ENCODE results near the gene RASSF10.

Gene RASSF10

GRCh38 chr11:12981676-12982522 lies 27.2 kb upstream of the RASSF10 start:
- TF ChIP-seq CTCF (conservative IDR thresholded peaks at IDR 0.05; ENCODE audit: low read depth, low read length): no peak
- no peak overlapping the region for H3K4me3 ChIP-seq (ENCODE audit: low read length)
- no peak for DNase-seq (ENCODE audit: low read depth)

- no peak for DNase-seq (ENCODE audit: low read depth)
- TF ChIP-seq CTCF (conservative IDR thresholded peaks at IDR 0.05; ENCODE audit: low read depth, low read length): no peak
Observed at GRCh38 chr11:12983336-12983735, 25.8 kb upstream of the RASSF10 start.

DNA sequence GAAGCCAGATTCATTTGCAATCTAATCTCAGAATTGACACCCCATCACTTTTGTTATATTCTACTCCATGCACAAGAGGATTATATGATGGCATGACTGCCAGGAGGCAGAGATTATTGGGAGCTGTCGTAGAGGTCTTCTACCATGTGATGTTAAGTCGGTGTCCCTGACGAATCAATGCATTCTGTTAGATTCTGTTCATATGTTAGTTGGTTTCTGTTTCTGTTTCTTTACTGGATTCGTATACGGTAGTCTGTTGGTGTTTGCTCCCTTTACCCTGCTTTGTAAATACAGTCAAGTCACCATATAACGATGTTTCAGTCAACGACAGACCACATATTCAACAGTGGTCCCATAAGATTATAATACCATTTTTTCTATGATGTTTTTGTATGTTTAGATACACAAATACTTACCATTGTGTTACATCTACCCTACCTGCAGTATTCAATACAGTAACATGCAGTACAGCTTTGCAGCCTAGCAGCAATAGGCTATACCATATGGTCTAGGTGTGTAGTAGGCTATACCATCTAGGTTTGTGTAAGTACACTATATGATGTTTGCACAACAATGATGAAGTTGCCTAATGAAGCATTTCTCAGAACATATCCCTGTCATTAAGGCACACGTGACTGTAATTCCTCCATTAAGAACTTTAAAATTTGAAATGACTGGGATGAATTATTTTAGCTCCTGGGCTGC lies 22.8 kb upstream of the RASSF10 start:
- TF ChIP-seq CTCF (conservative IDR thresholded peaks at IDR 0.05; ENCODE audit: low read depth, low read length): no peak
- H3K4me3 ChIP-seq (ENCODE audit: low read length): no peak overlapping the region
- DNase-seq (ENCODE audit: low read depth): no peak

More at GRCh38 chr11:12983336-12983735, 25.8 kb upstream of the RASSF10 start:
- no peak overlapping the region for H3K4me3 ChIP-seq (ENCODE audit: low read length)

DNA sequence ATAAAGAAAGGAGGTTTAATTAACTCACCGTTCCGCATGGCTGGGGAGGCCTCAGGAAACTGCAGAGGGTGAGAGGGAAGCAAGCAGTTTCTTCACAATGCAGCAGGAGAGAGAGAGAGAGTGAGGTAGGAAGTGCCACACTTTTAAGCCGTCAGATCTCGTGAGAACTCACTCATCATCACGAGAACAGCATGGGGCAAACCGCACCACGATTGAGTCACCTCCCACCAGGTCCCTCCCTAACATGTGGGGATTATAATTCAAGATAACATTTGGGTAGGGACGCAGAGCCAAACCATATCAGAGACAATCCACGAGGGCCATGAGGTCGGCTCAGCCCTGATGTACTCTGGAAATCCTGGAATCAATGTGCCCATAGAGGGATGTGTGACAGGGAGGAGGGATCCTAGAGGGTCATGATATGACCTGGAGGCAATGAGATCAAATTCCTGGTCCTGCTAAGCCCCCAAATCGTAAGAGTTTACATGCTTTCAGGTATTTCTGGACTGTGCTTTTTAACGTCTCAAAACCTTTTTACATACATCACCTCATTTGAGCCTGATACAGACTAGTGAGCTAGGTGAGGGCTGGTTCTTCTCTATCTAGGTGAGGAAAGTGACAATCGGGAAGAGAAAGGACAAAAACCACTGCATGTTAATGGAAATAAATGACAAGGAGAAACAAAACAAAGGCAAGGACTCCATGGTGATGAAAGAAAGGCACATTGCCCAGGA lies 19.5 kb upstream of the RASSF10 start:
- no peak for TF ChIP-seq CTCF (conservative IDR thresholded peaks at IDR 0.05; ENCODE audit: low read depth, low read length)
- DNase-seq (ENCODE audit: low read depth): no peak
- H3K4me3 ChIP-seq (ENCODE audit: low read length): no peak overlapping the region

DNA sequence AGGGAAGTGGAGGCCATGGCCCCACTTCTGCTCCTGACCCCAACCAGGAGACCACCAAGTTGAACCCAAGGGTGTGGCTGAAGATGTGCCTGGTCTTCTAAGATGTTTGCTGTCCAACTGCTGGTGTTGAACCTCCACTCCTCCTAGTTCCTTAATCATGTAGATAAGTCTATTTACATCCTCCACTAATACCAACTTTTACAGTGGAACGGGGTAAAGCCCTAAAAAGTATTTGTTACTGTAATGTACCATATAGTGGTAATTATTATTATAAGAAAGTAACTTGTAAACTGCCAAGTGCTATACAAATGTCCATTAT lies 19.0 kb upstream of the RASSF10 start:
- no peak for TF ChIP-seq CTCF (conservative IDR thresholded peaks at IDR 0.05; ENCODE audit: low read depth, low read length)
- no peak for DNase-seq (ENCODE audit: low read depth)
- no peak overlapping the region for H3K4me3 ChIP-seq (ENCODE audit: low read length)

DNA sequence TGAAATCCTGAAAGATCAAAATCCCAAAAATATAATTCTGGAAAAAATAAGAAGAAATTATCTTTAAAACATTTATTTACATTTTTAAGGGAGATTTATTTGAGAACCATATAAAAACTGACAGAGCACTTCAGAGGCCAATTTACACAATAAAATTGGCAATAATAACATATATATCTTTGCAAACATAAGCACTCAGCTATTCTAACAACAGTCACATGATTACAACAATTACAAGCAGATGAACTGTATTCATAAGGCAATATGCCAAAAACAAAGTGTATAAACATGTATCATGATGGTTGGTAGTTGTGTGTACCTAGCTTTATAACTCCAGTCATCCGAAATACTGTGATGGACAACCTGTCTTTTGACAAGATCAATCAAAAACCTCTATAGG lies 17.7 kb upstream of the RASSF10 start:
- no peak for DNase-seq (ENCODE audit: low read depth)
- no peak for TF ChIP-seq CTCF (conservative IDR thresholded peaks at IDR 0.05; ENCODE audit: low read depth, low read length)
- H3K4me3 ChIP-seq (ENCODE audit: low read length): no peak overlapping the region

All from retinal pigment epithelial cell (primary cell).